Esophagus squamous epithelium (tissue), 5 donors: ENCODE results near the gene PRKCZ. TPM values are rescaled to one million over a fixed set of nuclear protein-coding genes. Genes with fewer than 3 reads are reported as not detected.

Experiments
- DNase-seq: peaks from one replicate; lab custom pipeline; 2025; lab: John Stamatoyannopoulos, UW
- H3K27ac ChIP-seq, 4 donors: fragments of 200-600 bp; sonication (generic); one replicate each; pipeline ENCODE4 v1.5.1; 2016 to 2019; ENCODE audit warnings: mild to moderate bottlenecking in 1 of 4
- H3K27me3 ChIP-seq, 4 donors: fragments of 200-600 bp; sonication (generic); 1 replicate in 3 of 4; 2 replicates in 1 of 4; pipeline versions ENCODE4 v1.5.1 to v1.6.0; 2017 to 2021; ENCODE audit warnings: antibody characterized with exemption in 1 of 4
- H3K36me3 ChIP-seq, 3 donors: fragments of 200-600 bp; sonication (generic); one replicate each; pipeline ENCODE4 v1.5.1; 2016 to 2019
- H3K4me1 ChIP-seq, 3 donors: fragments of 200-600 bp; sonication (generic); one replicate each; pipeline ENCODE4 v1.5.1; 2017 to 2019
- H3K4me3 ChIP-seq, 4 donors: fragments of 200-600 bp; sonication (generic); 1 replicate in 3 of 4; 2 replicates in 1 of 4; pipeline ENCODE4 v1.5.1; 2016 to 2019; ENCODE audit warnings: mild to moderate bottlenecking in 2 of 4, moderate library complexity in 1 of 4
- H3K9me3 ChIP-seq, 3 donors: fragments of 200-600 bp; sonication (generic); one replicate each; pipeline ENCODE4 v1.5.1; 2016 to 2019
- POLR2A ChIP-seq, 4 donors: fragments of 450-650 bp; IDR thresholded peaks; one replicate each; pipeline ENCODE4 v1.6.1; 2017; ENCODE audit warnings: antibody characterized with exemption in 4 of 4, mild to moderate bottlenecking in 4 of 4, moderate library complexity in 3 of 4
- WGBS, 2 donors: methylation state at CpG; one replicate each; pipeline ENCODE4 v1.1.5; 2018; 5-methylcytosine and 5-hydroxymethylcytosine counted together
- intact Hi-C: fragments of 100-400 bp; cut with DNase I; formaldehyde crosslinking; loops from one replicate; pipeline ENCODE4 v1.15.0; 2022
- total RNA-seq, 4 donors: library from RNA; depleted of rRNA; stranded (reverse); fragments of >200 nt; gene quantifications; one replicate each; pipeline ENCODE4 v1.1.0, GENCODE V29; 2016
- TF ChIP-seq, protein P1 (sequence below), 6 experiments: fragments of 450-650 bp in 4 of 6; fragments of 200-600 bp in 2 of 6; sonication (generic) in 2 of 6; IDR thresholded peaks; one replicate each; pipeline ENCODE4 v1.5.1; 2016 to 2019; ENCODE audit warnings: antibody characterized with exemption in 6 of 6, mild to moderate bottlenecking in 4 of 6, moderate library complexity in 4 of 6
- donor health status: DM: yes; HTN: yes; CAD: no.

Gene PRKCZ
- total RNA-seq, 4 donors from 2014 or later, result 14.5 to 23.8 (median 17.5) TPM

DNA sequence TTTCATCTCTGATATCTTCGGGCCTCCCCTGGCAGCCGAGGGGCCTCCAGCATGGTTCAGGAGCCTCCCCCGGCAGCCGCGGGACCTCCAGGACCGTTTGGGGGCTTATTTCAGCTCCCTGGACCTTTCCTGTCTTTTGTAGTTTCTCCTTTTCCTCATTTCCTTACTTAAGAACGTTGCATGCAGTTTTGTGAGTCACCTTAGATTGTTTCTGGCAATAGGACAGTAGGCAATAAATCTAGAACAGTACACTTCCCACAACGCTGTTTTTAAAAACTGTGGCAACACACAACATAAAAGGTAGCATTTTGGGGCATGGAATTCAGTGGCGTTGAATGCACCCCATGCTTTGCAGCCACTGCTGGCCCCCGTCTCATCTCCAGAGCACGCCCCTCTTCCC lies 120.0 kb downstream of the PRKCZ start:
- intact Hi-C loops, result no loop called here
- WGBS, 2 donors, result 71 to 75% methylated on average over 11 of the region's 11 CpGs

DNA sequence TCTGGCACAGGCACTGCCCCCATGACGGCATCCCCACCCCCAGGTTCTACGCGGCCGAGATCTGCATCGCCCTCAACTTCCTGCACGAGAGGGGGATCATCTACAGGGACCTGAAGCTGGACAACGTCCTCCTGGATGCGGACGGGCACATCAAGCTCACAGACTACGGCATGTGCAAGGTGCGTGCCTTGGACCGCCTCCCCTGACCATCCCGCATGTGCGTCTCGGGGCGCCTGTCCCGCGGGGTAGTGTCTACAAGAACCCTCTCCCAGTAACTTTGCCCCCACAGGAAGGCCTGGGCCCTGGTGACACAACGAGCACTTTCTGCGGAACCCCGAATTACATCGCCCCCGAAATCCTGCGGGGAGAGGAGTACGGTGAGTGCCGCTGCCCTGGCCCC lies 121.8 kb downstream of the PRKCZ start:
- WGBS, 2 donors, result 97% methylated on average over 11 of the region's 26 CpGs; no CpG with 5 or more reads in 1 of the 2 donors
- Histone ChIP-seq H3K36me3 (peaks cover 0 to 33% (median 0%) of the 10 kb centered on the region in 3 donors), H3K27me3 (no peaks in the 10 kb centered on the region), H3K4me1 (peaks cover 0 to 14% (median 8%) of the 10 kb centered on the region in 3 donors), H3K4me3 (no peak overlapping the region), H3K9me3 (no peaks in the 10 kb centered on the region), H3K27ac (no peak overlapping the region)
- no peak for DNase-seq
- TF ChIP-seq, protein P1, sequence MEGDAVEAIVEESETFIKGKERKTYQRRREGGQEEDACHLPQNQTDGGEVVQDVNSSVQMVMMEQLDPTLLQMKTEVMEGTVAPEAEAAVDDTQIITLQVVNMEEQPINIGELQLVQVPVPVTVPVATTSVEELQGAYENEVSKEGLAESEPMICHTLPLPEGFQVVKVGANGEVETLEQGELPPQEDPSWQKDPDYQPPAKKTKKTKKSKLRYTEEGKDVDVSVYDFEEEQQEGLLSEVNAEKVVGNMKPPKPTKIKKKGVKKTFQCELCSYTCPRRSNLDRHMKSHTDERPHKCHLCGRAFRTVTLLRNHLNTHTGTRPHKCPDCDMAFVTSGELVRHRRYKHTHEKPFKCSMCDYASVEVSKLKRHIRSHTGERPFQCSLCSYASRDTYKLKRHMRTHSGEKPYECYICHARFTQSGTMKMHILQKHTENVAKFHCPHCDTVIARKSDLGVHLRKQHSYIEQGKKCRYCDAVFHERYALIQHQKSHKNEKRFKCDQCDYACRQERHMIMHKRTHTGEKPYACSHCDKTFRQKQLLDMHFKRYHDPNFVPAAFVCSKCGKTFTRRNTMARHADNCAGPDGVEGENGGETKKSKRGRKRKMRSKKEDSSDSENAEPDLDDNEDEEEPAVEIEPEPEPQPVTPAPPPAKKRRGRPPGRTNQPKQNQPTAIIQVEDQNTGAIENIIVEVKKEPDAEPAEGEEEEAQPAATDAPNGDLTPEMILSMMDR (IDR thresholded peaks at IDR 0.05), result no peak
- no peak for TF ChIP-seq POLR2A (IDR thresholded peaks at IDR 0.05)
- intact Hi-C loops, result no loop called here

More for the DNA sequence above, 120.0 kb downstream of the PRKCZ start:
- Histone ChIP-seq H3K27me3 (no peaks in the 10 kb centered on the region), H3K36me3 (peaks cover 0 to 25% (median 0%) of the 10 kb centered on the region in 3 donors), H3K4me1 (peaks cover 0 to 14% (median 8%) of the 10 kb centered on the region in 3 donors), H3K9me3 (no peaks in the 10 kb centered on the region), H3K27ac (no peak overlapping the region), H3K4me3 (no peak overlapping the region)
- no peak for TF ChIP-seq POLR2A (IDR thresholded peaks at IDR 0.05)
- TF ChIP-seq, protein P1 (IDR thresholded peaks at IDR 0.05), result no peak
- DNase-seq, result no peak

DNA sequence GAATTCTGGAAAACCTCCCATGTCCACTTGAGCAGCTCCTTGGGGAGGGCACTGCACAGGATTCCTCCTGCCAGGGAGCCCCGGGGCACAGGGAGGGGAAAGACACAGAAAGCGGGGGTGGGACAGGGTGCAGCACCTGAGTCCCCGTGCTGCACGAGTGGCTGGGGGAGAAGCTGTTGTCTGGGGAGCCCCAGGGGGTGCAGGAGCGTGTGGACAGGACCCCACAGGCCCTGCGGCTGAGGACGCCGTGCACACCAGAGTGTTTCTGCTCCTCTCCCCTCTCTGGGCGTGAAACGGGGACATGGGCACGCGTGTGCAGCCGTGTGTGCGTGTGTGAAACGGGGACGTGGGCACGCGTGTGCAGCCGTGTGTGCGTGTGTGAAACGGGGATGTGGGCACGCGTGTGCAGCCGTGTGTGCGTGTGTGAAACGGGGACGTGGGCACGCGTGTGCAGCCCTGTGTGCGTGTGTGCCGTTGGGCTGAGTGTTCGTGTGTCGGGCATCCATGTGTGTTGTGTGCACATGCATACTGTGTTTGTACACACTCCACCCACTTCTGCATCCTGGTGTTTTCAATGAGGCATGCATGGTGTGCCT lies 122.4 kb downstream of the PRKCZ start:
- Histone ChIP-seq H3K4me1 (peaks cover 0 to 14% (median 8%) of the 10 kb centered on the region in 3 donors), H3K4me3 (no peak overlapping the region), H3K36me3 (peaks cover 0 to 40% (median 0%) of the 10 kb centered on the region in 3 donors), H3K27ac (no peak overlapping the region), H3K27me3 (no peaks in the 10 kb centered on the region), H3K9me3 (no peaks in the 10 kb centered on the region)
- no peak for TF ChIP-seq POLR2A (IDR thresholded peaks at IDR 0.05)
- TF ChIP-seq, protein P1 (IDR thresholded peaks at IDR 0.05), result no peak
- 82 to 93% methylated on average over 14 to 24 of the region's 33 CpGs for WGBS, 2 donors
- no peak for DNase-seq
- intact Hi-C loops, result no loop called here

DNA sequence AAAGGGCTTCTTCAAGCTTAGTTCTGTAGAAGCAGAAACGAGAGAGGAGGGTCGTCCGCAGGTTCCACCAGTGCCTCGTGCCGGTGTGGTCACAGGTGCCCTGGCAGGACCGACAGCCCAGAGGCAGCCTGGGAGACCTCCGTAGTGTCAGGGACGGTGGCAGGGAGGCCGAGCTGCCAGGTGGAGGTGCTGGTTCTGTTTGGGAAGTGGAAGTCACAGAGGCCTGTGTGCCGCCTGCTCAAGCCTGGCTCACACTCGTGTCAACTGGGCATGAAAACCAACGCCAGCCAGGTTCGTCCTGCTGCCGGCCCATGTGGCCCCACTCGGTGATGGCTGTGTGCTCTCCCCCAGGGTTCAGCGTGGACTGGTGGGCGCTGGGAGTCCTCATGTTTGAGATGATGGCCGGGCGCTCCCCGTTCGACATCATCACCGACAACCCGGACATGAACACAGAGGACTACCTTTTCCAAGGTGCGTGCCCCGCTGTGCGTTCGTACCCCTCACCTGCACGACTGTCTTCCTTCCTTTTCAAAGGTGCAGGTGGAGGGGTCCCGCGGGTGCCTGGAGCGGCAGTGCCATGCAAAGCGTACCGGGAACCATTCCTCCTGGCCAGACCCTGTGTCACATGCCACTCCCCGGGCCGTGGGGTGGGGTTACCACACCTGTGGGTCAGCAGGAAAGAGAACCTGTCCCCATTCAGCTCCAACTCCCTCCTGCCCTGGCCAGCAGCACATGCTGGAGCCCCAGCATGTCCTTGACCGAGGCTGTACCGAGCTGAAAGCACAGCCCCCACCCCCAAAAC lies 123.5 kb downstream of the PRKCZ start:
- TF ChIP-seq POLR2A (IDR thresholded peaks at IDR 0.05), result no peak
- TF ChIP-seq, protein P1 (IDR thresholded peaks at IDR 0.05), result no peak
- intact Hi-C loops, result no loop called here

More for the DNA sequence above, 123.5 kb downstream of the PRKCZ start:
- H3K4me3 ChIP-seq, result no peak overlapping the region
- no peaks in the 10 kb centered on the region for H3K27me3 ChIP-seq
- WGBS, 2 donors, result 69 to 81% methylated on average over 13 to 20 of the region's 37 CpGs
- no peak overlapping the region for H3K27ac ChIP-seq
- H3K36me3 ChIP-seq, result peaks cover 0 to 42% (median 0%) of the 10 kb centered on the region in 3 donors
- no peak for DNase-seq
- no peaks in the 10 kb centered on the region for H3K9me3 ChIP-seq
- peaks cover 0 to 14% (median 8%) of the 10 kb centered on the region in 3 donors for H3K4me1 ChIP-seq
